Esophagus squamous epithelium (tissue), 4 donors: ENCODE measurements around the gene NCBP1.

Source experiments
- POLR2A ChIP-seq, 4 donors: fragments of 450-650 bp; IDR thresholded peaks; one replicate each; pipeline ENCODE4 v1.6.1; 2017; ENCODE audit warnings: antibody characterized with exemption in 4 of 4, mild to moderate bottlenecking in 4 of 4, moderate library complexity in 3 of 4
- TF ChIP-seq, protein P1 (sequence below), 6 experiments: fragments of 450-650 bp in 4 of 6; fragments of 200-600 bp in 2 of 6; sonication (generic) in 2 of 6; IDR thresholded peaks; one replicate each; pipeline ENCODE4 v1.5.1; 2016 to 2019; ENCODE audit warnings: antibody characterized with exemption in 6 of 6, mild to moderate bottlenecking in 4 of 6, moderate library complexity in 4 of 6

GRCh38 chr9:97666907-97667686 lies 33.5 kb downstream of the NCBP1 start:
- TF ChIP-seq, protein P1, sequence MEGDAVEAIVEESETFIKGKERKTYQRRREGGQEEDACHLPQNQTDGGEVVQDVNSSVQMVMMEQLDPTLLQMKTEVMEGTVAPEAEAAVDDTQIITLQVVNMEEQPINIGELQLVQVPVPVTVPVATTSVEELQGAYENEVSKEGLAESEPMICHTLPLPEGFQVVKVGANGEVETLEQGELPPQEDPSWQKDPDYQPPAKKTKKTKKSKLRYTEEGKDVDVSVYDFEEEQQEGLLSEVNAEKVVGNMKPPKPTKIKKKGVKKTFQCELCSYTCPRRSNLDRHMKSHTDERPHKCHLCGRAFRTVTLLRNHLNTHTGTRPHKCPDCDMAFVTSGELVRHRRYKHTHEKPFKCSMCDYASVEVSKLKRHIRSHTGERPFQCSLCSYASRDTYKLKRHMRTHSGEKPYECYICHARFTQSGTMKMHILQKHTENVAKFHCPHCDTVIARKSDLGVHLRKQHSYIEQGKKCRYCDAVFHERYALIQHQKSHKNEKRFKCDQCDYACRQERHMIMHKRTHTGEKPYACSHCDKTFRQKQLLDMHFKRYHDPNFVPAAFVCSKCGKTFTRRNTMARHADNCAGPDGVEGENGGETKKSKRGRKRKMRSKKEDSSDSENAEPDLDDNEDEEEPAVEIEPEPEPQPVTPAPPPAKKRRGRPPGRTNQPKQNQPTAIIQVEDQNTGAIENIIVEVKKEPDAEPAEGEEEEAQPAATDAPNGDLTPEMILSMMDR (IDR thresholded peaks at IDR 0.05), result no peak
- no peak for TF ChIP-seq POLR2A (IDR thresholded peaks at IDR 0.05)
